ENCODE data around the gene VSIG10L. TPM values are rescaled to one million over a fixed set of nuclear protein-coding genes. Genes with fewer than 3 reads are reported as not detected.

Gene VSIG10L
- total RNA-seq, 2 donors from 2014 or later: 0.78 to 1.3 TPM

DNA sequence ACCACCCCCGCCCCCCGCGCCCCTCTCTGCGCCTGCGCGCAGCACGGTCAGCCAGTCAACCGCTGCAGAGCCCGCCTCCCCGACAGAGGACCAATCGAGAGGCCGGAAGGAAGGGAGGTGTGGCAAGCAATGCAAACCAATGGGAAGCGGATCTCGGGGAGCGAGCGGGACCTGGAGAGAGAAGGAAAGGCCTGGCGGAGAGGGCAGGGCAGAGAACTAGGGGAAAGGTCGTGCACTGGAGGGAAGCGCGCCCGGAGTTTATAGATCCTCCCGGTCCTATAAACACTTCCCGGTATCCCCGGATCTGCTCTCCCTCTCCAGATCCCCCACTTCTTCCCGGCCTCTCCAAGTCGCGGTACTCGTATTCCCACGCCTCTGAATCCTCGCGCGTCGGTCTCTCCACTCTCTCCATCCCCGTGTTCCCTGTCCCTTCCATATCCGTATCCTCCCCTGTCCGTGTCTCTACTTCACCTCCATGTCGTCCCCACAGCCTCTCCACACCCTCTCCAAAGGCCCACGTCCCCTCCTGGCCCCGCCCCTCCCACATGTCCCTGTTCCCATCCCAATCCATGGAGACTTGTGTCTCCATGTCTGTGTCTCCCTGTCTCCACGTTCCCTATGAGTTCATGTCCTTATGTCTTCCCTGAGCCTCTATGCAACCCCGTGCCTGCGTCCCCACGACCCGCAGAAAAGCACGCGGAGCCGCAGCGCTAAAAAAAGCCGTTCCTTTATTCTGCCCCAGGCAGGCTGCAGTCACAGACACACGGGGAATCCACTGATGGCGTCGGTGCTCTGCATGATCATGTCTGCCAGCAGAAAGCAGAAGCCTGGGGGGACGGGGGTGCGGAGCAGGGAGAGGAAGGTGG is 24.7 kb upstream of the VSIG10L start:
- TF ChIP-seq POLR2A (IDR thresholded peaks at IDR 0.05): peak; percentile 84 to 90 (median 88)
- no peak for TF ChIP-seq CTCF (IDR thresholded peaks at IDR 0.05)
- intact Hi-C loops (cut with DNase I): no loop called here
- H3K36me3 ChIP-seq (replicated peaks in 1 of 2; ENCODE audit: insufficient read depth in 1 of 2, low read depth in 2 of 2): no peaks in the 10 kb centered on the region
- ATAC-seq (peak; percentile 87), DNase-seq (peak; percentile 98 to 100 (median 99))
- H3K4me3 ChIP-seq: peak overlapping the region; percentile 54 to 61
- H3K4me1 ChIP-seq: peaks cover 44% of the 10 kb centered on the region
- H3K27ac ChIP-seq: peak overlapping the region; percentile 94 to 99 (median 98)
- H3K9me3 ChIP-seq: no peaks in the 10 kb centered on the region
- WGBS, 2 donors: 1 to 2% methylated on average over 45 to 54 of the region's 54 CpGs
- no peaks in the 10 kb centered on the region for H3K27me3 ChIP-seq

GRCh38 chr19:51365965-51366388 is 24.0 kb upstream of the VSIG10L start, which contains the start of gene ETFB:
Gene ETFB, minus strand, starts transcription at chr19:51366388. Its CDS starts 62 bp downstream, at chr19:51366326.
- Histone ChIP-seq H3K4me1 (peaks cover 44% of the 10 kb centered on the region), H3K36me3 (replicated peaks in 1 of 2; ENCODE audit: insufficient read depth in 1 of 2, low read depth in 2 of 2) (no peaks in the 10 kb centered on the region), H3K9me3 (no peaks in the 10 kb centered on the region), H3K27ac (peak within 1 kb of the TSS; percentile 94 to 99 (median 98)), H3K27me3 (no peaks in the 10 kb centered on the region), H3K4me3 (peak within 1 kb of the TSS; percentile 54 to 61)
- ATAC-seq (no peak), DNase-seq (no peak)
- intact Hi-C loops (cut with DNase I): no loop called here
- TF ChIP-seq POLR2A (IDR thresholded peaks at IDR 0.05): peak in 1 of 3 donors; percentile 41
- TF ChIP-seq CTCF (IDR thresholded peaks at IDR 0.05): peak in 1 of 7 experiments; percentile 3
- 0% methylated on average over 12 to 27 of the region's 27 CpGs for WGBS, 2 donors

DNA sequence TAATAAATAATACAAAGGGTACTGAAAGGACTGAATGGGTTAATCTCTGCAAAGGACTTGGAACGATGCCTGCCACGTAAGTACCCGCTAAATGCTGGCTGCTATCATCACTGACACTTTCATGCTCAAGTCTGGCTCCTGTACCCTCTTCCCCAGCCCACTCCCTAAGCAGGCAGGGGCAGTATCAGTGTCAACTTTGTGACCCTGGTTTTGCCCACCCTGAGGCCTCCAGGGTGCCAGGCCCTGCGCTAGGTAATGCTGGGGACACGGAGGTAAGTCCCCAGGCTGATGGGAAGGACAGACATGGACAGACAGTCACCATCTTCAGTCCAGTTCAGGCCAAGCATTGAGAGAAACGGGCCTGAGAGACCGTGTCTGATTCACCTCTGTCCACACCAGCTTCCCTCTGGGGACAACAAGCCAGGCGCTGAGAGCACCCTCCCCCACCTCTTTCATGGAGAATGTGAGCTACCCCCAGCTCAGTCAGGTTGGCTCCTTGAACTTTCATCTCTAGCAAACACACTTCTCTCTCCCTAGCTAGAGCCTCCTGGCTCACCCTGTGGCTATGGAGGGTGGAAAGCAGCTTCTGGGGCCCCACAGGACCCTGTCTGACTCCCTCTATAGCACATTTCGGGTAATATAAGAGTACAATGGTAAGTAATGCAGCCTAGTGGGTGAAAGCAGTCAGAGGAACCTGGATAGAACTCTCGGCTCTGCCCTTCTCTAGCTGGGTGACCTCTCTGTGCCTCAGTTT is 23.4 kb upstream of the VSIG10L start:
- H3K27me3 ChIP-seq: no peaks in the 10 kb centered on the region
- WGBS, 2 donors: 12 to 14% methylated on average over 9 to 10 of the region's 10 CpGs
- ATAC-seq: no peak
- H3K4me3 ChIP-seq: peak overlapping the region; percentile 54 to 61
- peak; percentile 26 to 55 (median 45) for DNase-seq
- intact Hi-C loops (cut with DNase I): no loop called here
- peaks cover 44% of the 10 kb centered on the region for H3K4me1 ChIP-seq
- no peaks in the 10 kb centered on the region for H3K9me3 ChIP-seq
- TF ChIP-seq CTCF (IDR thresholded peaks at IDR 0.05) (peak in 1 of 7 experiments; percentile 2), POLR2A (IDR thresholded peaks at IDR 0.05) (no peak)
- peak overlapping the region; percentile 94 to 99 (median 98) for H3K27ac ChIP-seq
- H3K36me3 ChIP-seq (replicated peaks in 1 of 2; ENCODE audit: insufficient read depth in 1 of 2, low read depth in 2 of 2): no peaks in the 10 kb centered on the region

GRCh38 chr19:51364200-51365106 is 22.5 kb upstream of the VSIG10L start:
- Histone ChIP-seq H3K9me3 (no peaks in the 10 kb centered on the region), H3K27me3 (no peaks in the 10 kb centered on the region), H3K36me3 (replicated peaks in 1 of 2; ENCODE audit: insufficient read depth in 1 of 2, low read depth in 2 of 2) (no peaks in the 10 kb centered on the region), H3K4me1 (peaks cover 44% of the 10 kb centered on the region), H3K4me3 (no peak overlapping the region), H3K27ac (no peak overlapping the region)
- intact Hi-C loops (cut with DNase I): no loop called here
- TF ChIP-seq POLR2A (IDR thresholded peaks at IDR 0.05) (no peak), CTCF (IDR thresholded peaks at IDR 0.05) (no peak)
- no peak for DNase-seq
- WGBS, 2 donors: 82 to 83% methylated on average over 8 to 15 of the region's 15 CpGs
- no peak for ATAC-seq

All from body of pancreas (tissue), 4 donors.